ENCODE results near the gene LAMC2. TPM values are rescaled to one million over a fixed set of nuclear protein-coding genes. Genes with fewer than 3 reads are reported as not detected.

LAMC2 gene
- total RNA-seq, 1 donor from 2014 or later, result 42.2 TPM

DNA sequence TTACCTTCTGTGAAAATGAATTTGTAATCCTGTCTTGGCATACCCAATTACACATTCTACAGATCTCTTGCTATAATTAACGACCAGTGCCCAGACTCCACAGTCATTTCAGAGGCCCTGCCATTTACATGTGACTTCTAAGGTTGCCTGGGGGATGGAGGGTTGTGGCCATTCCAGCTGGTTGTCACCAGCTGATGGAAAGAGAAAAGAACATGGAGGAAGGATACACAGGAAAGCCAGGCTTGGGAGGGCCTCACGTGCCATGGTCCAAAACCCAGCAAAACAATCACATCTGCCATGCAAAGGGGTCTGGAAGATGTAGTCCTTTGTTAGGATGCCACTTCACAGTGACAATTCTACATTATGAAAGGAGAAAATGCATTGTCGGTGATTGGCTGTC, 59.3 kb downstream of the LAMC2 start:
- Histone ChIP-seq H3K36me3 (no peaks in the 10 kb centered on the region), H3K27me3 (no peaks in the 10 kb centered on the region), H3K27ac (no peak overlapping the region), H3K4me1 (peaks cover 25% of the 10 kb centered on the region), H3K9me3 (no peaks in the 10 kb centered on the region), H3K4me3 (no peak overlapping the region)
- intact Hi-C loops (cut with DNase I), result no loop called here
- no peak for TF ChIP-seq CTCF (IDR thresholded peaks at IDR 0.05)
- DNase-seq (no peak), ATAC-seq (no peak)

GRCh38 chr1:183246436-183246835, 60.4 kb downstream of the LAMC2 start:
- Histone ChIP-seq H3K27me3 (no peaks in the 10 kb centered on the region), H3K4me1 (peaks cover 25% of the 10 kb centered on the region), H3K4me3 (no peak overlapping the region), H3K36me3 (no peaks in the 10 kb centered on the region), H3K27ac (no peak overlapping the region), H3K9me3 (no peaks in the 10 kb centered on the region)
- ATAC-seq (no peak), DNase-seq (no peak)
- TF ChIP-seq CTCF (IDR thresholded peaks at IDR 0.05), result no peak
- intact Hi-C loops (cut with DNase I), result no loop called here

- ATAC-seq, result no peak
- H3K4me1 ChIP-seq, result peaks cover 25% of the 10 kb centered on the region
- H3K9me3 ChIP-seq, result no peaks in the 10 kb centered on the region
- no peak for TF ChIP-seq CTCF (IDR thresholded peaks at IDR 0.05)
- intact Hi-C loops (cut with DNase I), result no loop called here
- no peak overlapping the region for H3K4me3 ChIP-seq
- H3K36me3 ChIP-seq, result no peaks in the 10 kb centered on the region
- H3K27me3 ChIP-seq, result no peaks in the 10 kb centered on the region
- H3K27ac ChIP-seq, result no peak overlapping the region
- no peak for DNase-seq
Measured at GRCh38 chr1:183247066-183247465, 61.0 kb downstream of the LAMC2 start.

DNA sequence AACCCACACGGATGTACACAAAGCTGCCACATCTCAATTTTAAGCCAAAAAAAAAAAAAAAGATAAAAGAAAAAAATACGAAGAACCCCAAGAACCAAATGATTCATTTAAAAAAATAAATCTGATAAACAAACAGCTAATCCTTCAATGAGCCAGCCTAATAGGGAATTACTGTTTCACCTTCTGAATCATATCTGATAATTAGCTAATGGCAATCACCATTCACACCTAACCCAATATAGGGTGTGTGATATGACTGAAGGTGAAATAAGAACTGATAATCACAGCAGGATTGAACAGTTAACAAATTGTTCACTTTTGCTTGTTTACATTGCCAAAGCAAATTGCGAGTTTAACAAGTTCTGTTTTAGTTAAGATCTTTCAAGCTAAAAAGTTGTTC, 61.4 kb downstream of the LAMC2 start:
- Histone ChIP-seq H3K27ac (no peak overlapping the region), H3K27me3 (no peaks in the 10 kb centered on the region), H3K9me3 (no peaks in the 10 kb centered on the region), H3K4me3 (no peak overlapping the region), H3K4me1 (peaks cover 25% of the 10 kb centered on the region), H3K36me3 (no peaks in the 10 kb centered on the region)
- no peak for TF ChIP-seq CTCF (IDR thresholded peaks at IDR 0.05)
- ATAC-seq (no peak), DNase-seq (no peak)
- intact Hi-C loops (cut with DNase I), result no loop called here

DNA sequence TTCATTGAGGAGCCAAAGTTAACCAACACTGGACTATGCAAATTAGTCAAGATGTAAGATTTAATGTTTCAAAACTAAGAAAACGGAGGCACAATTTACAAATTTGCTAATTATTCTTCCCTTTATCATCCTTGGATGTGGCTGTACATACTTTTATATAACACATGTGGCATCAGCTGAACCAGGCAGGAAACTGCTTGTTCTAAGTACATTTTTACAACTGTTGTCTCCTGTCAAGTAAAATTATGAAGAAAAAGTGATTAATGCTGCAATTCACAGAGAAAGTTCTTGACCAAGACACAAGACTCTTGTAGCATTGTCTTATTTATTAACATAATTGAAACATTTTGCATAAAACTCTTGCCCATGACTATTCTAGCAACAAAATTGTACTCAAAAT, 61.9 kb downstream of the LAMC2 start:
- H3K9me3 ChIP-seq, result no peaks in the 10 kb centered on the region
- no peaks in the 10 kb centered on the region for H3K27me3 ChIP-seq
- intact Hi-C loops (cut with DNase I), result no loop called here
- ATAC-seq (no peak), DNase-seq (no peak)
- no peaks in the 10 kb centered on the region for H3K36me3 ChIP-seq
- H3K4me3 ChIP-seq, result no peak overlapping the region
- H3K27ac ChIP-seq, result no peak overlapping the region
- H3K4me1 ChIP-seq, result peaks cover 24% of the 10 kb centered on the region
- TF ChIP-seq CTCF (IDR thresholded peaks at IDR 0.05), result no peak

- intact Hi-C loops (cut with DNase I), result no loop called here
- no peak for DNase-seq
Measured at GRCh38 chr1:183248989-183249691, 63.1 kb downstream of the LAMC2 start.

More at GRCh38 chr1:183248989-183249691, 63.1 kb downstream of the LAMC2 start:
- H3K4me3 ChIP-seq, result no peak overlapping the region
- no peaks in the 10 kb centered on the region for H3K9me3 ChIP-seq
- no peaks in the 10 kb centered on the region for H3K27me3 ChIP-seq
- no peak for ATAC-seq
- no peak for TF ChIP-seq CTCF (IDR thresholded peaks at IDR 0.05)
- H3K27ac ChIP-seq, result no peak overlapping the region
- H3K4me1 ChIP-seq, result peaks cover 12% of the 10 kb centered on the region
- no peaks in the 10 kb centered on the region for H3K36me3 ChIP-seq
